ENCODE data around the gene CD14. TPM values are rescaled to one million over a fixed set of nuclear protein-coding genes. Genes with fewer than 3 reads are reported as not detected.

The CD14 gene
- total RNA-seq, 2 experiments from 2014 or later, result 0.76 to 1.0 TPM

DNA sequence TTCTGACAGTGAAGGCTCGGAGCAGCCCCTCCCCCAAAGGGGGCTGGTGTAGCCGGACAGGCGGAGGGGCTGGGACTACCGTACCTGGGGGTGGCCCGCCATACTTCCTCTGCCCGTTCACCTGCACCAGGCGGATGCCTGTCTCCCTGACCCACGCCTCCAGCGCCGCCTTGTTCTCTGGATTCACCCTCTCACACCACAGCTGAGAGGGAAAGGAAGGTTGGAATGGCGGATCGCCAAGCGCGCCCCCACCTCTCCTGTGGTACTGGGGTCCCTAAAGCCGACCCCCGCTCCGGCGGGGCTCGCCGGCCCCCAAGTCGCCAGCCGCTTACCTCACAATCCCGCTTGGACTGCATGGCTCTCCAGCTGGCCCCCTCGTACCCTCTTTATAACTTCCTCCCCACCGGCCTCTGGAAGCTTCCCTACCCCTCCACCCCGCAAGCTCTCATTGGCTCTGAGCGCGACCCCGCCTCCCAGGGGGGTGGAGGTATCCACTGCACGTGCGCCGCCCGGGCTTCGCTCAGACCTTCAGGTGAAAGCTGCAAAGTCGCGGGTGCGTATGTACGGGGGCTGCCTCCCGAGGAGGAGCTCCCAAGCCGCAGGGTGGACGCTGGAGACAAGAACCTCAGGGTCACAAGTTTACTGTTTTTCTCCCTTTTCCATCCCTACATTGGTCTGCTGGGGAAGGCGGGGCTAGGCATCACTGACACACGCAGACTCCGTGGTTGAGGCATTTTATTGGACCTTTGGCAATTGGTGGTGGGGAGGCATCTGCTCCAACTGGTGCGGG lies 40.4 kb upstream of the CD14 start, which contains the start of gene DND1:
Gene DND1 (minus strand): TSS at position 390 of the 790 bp plus-strand sequence. CDS start 34 bp downstream, at position 356.
- no TSS peak for BruUV-seq (replicated peaks)
- DNase-seq (ENCODE audit: low spot score), result no peak
- TF ChIP-seq CTCF (conservative IDR thresholded peaks at IDR 0.05; ENCODE audit: low read length), result no peak
- no peaks in the 10 kb centered on the region for H3K4me1 ChIP-seq (ENCODE audit: insufficient read depth, low read length, poor library complexity, severe bottlenecking)
- no peak within 1 kb of the TSS for H3K4me2 ChIP-seq (ENCODE audit: low read length)
- ChIA-PET POLR2A (no interaction called here), CTCF (ENCODE audit: unreplicated experiment) (no interaction called here)
- intact Hi-C loops (cut with micrococcal nuclease; ENCODE audit: unreplicated experiment), result no loop called here
- H2AFZ ChIP-seq (ENCODE audit: low read length), result no peak within 1 kb of the TSS
- no peaks in the 10 kb centered on the region for H3K9me2 ChIP-seq (ENCODE audit: insufficient read depth, low read length)
- H4K20me1 ChIP-seq (ENCODE audit: insufficient read depth, low read length), result no peaks in the 10 kb centered on the region
- no peaks in the 10 kb centered on the region for H3K79me2 ChIP-seq (ENCODE audit: insufficient read depth, low read depth, low read length)
- no peak within 1 kb of the TSS for H3K27ac ChIP-seq (ENCODE audit: low read depth, low read length, poor library complexity, severe bottlenecking)
- peaks cover 93% of the 10 kb centered on the region for H3K36me3 ChIP-seq (ENCODE audit: insufficient read depth, low read length)
- H3K9me3 ChIP-seq (ENCODE audit: low read length), result no peaks in the 10 kb centered on the region
- H3K4me3 ChIP-seq (ENCODE audit: low read depth, low read length, poor library complexity, severe bottlenecking), result no peak within 1 kb of the TSS

- intact Hi-C loops (cut with micrococcal nuclease; ENCODE audit: unreplicated experiment), result no loop called here
- Histone ChIP-seq H3K4me2 (ENCODE audit: low read length) (no peak overlapping the region), H3K79me2 (ENCODE audit: insufficient read depth, low read depth, low read length) (no peaks in the 10 kb centered on the region), H3K9me2 (ENCODE audit: insufficient read depth, low read length) (no peaks in the 10 kb centered on the region), H3K4me1 (ENCODE audit: insufficient read depth, low read length, poor library complexity, severe bottlenecking) (no peaks in the 10 kb centered on the region), H3K27ac (ENCODE audit: low read depth, low read length, poor library complexity, severe bottlenecking) (no peak overlapping the region), H3K36me3 (ENCODE audit: insufficient read depth, low read length) (peaks cover 97% of the 10 kb centered on the region), H3K9me3 (ENCODE audit: low read length) (no peaks in the 10 kb centered on the region), H3K4me3 (ENCODE audit: low read depth, low read length, poor library complexity, severe bottlenecking) (no peak overlapping the region), H2AFZ (ENCODE audit: low read length) (no peak overlapping the region), H4K20me1 (ENCODE audit: insufficient read depth, low read length) (no peaks in the 10 kb centered on the region)
- POLR2A ChIA-PET, result no interaction called here
- CTCF ChIA-PET (ENCODE audit: unreplicated experiment), result no interaction called here
- BruUV-seq (replicated peaks), result no TSS peak
- DNase-seq (ENCODE audit: low spot score), result no peak
- TF ChIP-seq EZH2phosphoT487 (IDR thresholded peaks at IDR 0.05; ENCODE audit: borderline replicate concordance, low read depth, low read length) (no peak), CTCF (conservative IDR thresholded peaks at IDR 0.05; ENCODE audit: low read length) (no peak)
These were observed 39.6 kb upstream of the CD14 start for GRCh38 chr5:140672455-140673186.
